Measurements from ENCODE around the gene ORC4. TPM values are rescaled to one million over a fixed set of nuclear protein-coding genes. Genes with fewer than 3 reads are reported as not detected.

ORC4 gene
- total and polyA plus RNA-seq, 2 of the 8 experiments (the other 6 are each of a cell fraction or from before 2014, with no cell fraction given), result 22.7 to 63.7 TPM

DNA sequence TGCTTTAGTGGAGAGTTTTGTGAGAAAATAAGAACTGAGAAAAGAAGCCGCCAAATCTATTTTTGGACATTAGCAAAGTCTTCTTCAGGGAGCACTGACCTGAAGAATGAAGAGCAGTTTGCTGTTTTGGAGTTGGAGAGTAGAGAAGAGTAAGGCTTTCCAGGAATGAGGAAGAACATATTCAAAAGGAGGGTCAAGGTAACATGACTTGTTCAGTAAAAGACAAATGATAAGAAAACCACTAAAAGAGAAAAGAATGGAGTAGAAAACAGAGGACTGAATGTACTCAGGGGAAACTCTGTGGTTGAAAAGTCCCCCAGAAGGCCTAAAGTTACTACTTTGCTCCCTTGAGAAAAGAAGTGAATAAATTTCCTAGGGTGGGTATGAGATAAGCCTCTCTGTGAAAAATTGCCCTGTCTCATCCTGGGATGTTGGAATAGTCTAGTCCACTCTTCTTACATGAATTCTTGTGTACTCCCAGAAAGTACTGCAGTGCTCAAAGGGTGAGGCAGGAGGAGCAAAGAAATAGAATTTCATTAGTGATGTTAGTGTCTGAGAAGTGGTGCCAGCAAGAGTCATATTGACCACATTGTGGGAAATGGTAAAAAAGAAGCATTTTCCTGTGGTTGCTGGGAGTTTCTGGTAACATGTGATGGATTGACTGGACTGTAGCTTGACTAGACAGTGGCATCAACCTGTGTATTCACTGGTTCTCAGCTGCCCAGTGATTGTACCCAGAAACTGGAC lies 28.1 kb upstream of the ORC4 start (continued):
- TF ChIP-seq RFX5 (IDR thresholded peaks at IDR 0.05; ENCODE audit: borderline replicate concordance, low read depth, low read length), result no peak
- TF ChIP-seq FOSL1 (IDR thresholded peaks at IDR 0.05; ENCODE audit: insufficient read depth, low read depth, low read length), result no peak
- TF ChIP-seq POLR2AphosphoS5 (IDR thresholded peaks at IDR 0.05; ENCODE audit: low read depth, low read length), result no peak

Data from H1 (cell line).